GM21447 (cell line): Measurements from ENCODE around the gene ELP5.
"Not testable (repeated sequence)": the region's sequence is repeated elsewhere in the genome, so short reads cannot be mapped to it uniquely, and the experiment has no call there.

Experiments used
- ATAC-seq: cut with Tn5 transposase; IDR thresholded peaks from one replicate; pipeline ENCODE4 v1.9.1; 2021; ENCODE audit not compliant: unreplicated experiment

Gene ELP5

DNA sequence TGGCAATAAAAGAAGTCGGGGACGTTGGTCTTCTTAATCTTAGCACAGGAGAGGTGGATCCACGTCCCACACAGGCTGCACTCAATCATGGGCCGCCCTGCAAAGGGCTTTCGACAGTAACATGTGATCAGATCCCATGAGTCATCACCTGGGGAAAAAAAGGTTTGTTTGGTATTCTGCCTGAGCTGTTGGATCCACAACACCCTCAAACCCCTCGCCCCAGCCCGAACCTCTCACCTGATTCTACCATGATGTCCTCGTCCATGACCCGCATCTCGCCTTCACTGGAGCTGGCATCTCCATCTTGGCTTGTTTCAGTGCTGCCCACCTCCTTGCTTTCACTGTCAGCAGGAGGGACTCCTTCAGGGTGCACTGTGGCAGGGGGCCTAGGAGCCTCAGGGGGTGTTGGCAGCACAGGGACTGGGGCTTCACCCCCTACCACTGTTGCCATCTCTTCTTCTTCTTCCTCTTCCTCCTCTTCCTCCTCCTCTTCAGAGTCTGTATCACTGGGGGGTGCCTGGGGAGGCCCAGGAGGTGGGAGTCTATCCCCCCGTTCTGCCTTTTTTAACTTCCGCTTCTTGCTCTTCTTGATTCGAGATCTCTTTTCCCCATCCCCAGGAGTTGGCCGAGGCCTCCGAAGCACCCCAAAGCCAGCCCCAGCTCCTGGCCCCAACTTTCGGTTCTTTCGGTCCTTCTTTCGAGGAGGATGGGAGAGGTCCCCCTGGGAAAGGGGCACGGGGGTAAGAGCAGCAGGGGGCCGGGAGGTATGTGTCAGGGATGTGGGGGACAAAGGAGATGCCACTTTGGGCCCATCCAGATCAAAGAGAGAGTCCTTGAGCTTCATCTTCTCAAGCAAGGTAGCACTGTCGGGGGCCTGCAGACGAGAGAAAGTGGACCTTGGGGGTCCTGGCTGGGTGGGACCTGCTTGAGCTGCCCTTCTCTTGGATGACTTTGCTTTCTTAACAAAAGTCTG is 16.0 kb upstream of the ELP5 start:
- ATAC-seq = no peak

DNA sequence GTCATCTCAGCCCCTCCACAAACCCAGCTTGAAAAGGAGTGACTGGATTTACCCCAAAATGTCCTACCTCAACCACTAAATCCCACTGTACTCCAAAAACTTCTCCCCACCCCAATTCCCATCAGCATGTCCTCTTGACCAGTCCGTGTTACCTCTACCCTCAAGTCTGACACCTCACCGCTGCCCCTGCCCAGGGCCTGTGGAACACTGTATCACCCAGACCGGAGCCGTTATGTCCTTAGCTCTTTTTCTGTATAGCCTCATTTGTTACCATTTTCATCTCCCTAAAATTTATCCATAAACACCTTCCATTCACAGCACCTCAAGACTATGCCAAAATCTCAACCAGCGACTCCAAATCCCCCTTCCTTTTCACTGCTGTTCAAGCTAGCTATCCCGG is 15.2 kb upstream of the ELP5 start:
- ATAC-seq = no peak

DNA sequence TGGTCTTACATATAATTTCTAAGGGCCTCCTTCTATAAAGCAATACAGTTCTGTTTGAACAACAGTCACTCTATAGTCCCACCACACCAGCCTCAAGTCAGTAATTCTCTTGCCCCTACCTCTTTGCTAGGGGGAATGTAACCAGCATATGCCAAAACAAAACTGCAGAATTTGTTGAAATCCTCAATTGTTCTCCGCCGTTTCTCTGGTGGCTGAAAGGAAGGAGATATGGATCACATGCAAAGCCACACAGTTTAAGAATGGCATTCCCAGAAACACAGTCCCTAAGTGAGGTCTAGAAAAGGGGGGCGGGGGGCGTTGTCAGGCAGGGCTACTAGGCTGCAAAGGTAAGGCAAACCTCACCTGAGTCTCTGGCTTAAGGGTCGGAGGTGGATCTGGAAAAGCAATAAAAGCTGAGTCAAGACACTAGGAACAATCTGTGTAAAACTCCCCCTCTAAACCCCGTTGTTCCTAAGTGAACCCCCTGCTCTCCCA is 14.7 kb upstream of the ELP5 start:
- no peak for ATAC-seq

DNA sequence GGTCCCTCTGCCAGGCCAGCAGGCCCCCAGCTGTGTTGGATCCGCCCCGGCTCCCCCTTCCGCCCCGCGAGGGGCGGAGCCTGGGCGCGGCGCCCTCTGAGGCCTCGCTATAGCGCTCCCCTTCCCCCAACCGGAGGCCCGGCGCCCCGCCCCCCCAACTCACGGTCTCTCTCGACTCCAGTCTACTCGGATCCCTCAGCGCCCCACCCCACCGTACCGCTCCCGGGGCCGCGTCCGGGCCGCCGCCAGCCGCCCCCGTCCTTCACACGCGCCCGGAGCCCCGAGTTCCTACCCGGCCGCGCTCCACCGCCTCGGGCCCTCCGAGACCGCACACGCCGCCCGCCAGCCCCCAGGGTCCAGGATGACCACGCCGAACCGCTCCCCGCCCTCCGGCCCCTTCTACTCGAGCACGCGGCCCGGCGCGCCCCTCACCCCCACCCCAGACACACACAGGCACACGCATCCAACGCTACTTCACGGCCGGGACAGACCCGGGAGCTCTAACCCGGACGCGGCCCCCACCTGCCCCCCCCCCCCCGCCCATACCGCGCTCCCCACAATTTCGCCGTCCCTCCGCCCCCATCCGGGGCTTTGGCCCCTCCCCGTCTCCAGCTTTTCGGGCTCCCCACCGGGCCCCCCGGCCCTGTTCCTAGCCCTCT is 14.1 kb upstream of the ELP5 start:
- ATAC-seq = no peak

DNA sequence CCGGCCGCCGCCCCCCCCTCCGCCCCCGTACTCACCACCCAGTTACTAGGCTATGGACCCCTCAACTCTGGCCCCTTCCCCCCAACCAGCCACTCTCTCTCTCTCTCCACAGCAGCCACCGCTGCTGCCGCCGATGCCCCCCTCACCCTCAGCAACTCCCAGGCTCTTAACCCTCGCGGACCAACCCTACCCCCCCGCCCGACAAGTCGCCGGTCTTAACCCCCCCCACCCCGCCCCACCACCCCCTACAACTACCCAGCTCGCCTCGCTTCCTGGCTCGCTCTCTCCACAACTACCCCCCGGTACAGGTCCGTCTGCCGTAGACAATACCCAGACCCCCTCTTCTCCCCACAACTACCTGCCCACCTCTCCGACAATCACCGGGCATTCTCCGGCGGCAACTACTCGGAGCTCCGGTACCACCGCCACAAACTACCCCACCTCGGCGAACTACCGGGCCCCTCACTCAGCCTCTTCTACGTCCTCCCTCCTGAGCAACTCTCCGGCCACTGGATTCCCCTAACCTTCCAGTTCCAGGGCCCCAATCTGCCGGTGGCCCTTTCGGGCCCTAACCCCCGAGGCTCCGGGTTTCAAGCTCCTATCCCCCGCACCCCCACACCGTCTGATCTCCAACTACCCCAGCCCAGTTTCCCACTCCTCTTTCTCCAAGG is 13.5 kb upstream of the ELP5 start:
- ATAC-seq = no peak

DNA sequence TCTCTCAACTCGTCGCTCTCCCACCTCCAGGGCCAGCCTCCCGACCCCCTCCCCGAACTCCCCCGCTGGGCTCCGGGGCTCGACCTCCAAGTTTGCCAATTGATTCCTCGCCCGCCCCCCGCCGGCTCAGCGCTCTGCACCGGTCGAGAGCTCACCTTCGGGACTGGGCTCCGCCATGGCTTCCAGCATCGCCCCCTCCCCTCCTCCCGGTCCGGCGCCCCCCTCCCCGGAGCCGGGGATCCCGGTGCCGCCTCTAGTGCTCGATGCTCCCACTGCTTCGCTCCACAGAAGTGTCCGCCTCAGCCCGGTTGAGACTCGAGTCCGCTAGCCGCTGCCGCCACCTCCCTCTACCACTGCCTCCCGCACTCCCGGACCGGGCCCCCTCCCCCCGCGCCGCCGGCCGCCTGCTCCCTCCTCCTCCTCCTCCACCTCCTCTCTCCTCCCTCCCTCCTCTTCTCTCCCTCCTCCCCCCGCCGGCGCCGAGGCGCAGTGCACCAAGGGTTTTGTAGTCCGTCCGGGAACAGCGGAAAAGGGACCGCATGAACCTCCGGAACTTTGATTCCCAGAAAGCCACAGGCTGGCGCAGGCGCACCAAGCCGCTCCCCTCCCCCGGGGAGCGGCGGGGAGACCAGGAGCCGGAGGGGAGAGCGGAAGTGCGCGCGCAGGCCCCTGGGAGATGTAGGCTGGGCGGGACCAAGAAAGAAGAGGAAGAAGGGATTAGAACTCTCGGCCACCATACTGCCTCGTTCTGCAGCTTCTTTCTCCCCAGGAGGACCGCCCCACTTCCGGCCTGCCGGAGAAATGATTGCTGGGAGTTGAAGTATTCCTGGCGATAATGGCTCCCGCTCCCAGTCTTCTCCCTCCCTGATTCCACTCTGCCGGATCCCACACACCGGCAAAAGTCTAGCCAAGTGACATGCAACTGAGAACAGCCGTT is 12.7 kb upstream of the ELP5 start, which contains the start of gene PHF23:
Gene PHF23, minus strand, starts transcription at position 367 of the 937 bp plus-strand sequence. Its CDS starts 178 bp downstream, at position 189.
- ATAC-seq = peak; percentile 56

DNA sequence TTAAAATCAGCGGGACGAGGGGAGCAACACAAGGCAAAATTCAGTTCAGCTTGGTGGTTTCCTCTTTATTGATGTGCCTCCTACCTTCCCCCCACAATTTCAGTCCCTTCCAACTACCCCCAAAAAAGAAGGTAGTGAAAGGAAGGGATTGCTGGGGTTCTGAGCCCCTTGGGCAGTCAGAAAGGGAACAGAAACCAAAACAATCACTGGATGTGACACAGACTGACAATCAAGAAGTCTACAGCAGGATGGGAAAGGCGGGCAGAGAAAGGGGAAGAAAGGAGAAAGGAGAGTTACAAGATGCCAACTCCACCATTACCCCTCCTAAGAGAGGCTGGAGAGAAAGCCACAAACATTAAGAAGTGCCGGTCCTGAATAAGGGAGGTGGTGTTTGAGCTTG is 11.6 kb upstream of the ELP5 start:
- no peak for ATAC-seq

DNA sequence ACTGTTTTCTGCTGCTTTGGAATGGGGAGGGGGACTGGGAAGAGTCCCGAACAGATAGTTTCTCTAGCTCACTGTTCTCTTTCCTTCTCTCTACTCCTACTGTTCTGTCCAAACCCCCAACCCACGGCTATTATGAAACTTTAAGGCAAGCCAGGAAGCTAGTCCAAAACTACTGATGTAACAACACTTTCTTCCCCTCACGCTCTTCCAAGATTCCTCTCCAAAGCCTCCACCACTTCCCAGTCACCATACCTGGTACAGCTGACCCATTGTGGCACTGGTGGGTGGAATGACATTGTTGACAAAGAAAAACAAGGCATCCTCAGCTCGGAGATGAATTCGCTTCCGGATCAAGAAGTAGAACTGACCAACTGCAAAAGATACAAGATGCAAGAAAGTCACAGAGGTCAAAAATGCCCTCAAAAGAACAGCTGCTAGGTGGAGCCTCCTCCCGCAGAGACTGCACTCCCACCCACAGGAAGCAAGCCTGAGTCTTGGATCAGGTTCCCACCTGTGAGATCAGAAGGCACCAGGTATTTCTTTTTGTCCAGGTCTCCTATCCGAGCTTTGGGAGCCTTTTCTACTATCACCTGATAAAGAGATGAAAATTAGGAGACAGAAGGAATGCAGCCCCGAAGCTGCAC is 10.8 kb upstream of the ELP5 start:
- no peak for ATAC-seq

DNA sequence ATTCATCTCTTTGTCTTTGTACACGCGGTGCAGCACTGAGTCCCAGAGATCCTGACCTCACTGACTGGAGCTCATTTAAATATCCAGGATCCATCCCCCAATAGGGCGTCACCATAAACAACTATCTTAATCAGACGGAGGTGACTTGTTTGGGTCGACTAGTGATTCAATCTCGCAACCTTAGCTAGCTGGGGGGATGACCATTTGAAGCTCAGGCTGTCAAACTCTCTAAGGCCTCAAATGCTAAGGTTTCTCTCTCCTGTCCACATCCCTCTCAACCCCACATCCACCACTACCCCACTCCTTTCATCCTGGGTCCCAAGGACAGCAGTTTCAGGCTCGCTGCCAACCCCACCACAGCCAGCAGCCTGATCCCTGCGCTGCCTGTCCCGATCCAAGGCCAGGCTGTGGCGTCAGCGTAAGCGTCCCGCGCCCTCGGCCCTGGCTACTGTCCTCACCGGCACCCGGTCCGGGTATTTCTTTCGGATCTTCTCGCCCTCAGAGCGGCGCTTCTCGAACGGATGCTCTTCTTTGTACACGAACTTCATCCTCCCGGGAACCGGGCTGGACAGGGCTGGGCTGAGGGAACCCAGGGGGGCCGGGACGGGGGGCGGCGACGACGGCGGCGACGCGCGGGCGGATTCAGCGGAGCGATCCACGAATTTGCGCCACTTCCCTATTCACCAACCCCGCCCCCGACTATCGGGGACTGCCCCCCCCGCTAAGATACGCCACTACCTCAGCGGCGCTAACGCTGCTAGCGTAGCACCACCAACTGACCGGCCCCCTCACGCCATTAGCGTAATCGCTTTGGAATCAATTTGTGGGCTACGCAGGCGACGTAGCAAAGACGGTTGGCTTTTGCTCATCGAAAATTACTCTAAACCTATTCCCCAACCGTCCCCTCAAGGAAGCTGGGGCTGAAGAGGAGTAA is 10.0 kb upstream of the ELP5 start, which contains the start of gene GABARAP:
Gene GABARAP, minus strand, starts transcription at position 667 of the 934 bp plus-strand sequence. Its CDS starts 119 bp downstream, at position 548.
- ATAC-seq = peak; percentile 23

DNA sequence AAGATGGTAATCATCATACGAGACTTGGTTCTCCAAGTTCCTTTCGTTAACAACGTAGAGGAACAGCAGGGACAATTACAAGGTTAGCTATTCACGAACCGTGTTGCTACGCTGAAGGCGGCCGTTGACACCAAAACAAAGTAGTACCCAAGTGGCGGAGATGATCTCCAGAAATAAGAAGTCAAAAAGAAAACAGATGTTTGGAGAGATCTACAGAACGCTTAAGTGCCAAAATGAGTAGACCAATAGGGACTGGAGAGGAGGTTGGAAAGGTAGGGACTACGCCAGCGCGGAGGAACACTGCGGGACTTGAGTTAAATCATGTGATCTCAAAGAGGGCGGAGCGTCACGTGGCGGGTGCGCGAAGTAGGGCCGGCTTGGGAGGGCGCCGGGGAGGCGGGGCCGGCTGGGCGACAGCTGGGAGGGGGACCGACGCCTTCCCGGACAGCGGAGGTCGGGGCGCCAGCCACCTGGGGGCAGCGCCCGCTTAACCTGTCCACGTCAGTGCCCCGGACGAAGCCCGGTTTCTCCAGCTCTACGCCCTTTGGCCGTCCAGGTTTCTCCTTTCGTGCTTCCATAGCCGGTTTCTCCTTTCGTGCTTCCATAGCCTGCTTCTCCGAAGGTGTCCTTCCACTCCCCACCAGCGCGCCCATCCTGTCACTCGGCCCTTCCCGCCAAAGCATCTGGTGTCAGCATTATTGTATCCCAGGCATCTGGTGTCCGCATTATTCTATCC is 9.1 kb upstream of the ELP5 start:
- ATAC-seq = peak; percentile 39

DNA sequence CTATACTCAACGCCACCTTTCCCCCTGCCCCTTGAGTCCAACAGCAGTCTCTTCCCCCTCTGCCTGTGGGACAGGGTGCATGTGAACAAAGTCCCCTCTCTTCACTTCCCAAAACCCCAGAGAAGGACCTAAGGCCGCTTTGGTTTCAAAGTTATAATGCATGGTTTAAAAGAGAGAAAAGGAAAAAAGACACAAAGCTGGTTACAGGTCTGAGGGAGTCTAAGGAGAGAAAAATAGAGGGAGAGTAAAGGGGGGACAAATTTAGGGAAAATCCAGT is 8.6 kb upstream of the ELP5 start:
- ATAC-seq = no peak

DNA sequence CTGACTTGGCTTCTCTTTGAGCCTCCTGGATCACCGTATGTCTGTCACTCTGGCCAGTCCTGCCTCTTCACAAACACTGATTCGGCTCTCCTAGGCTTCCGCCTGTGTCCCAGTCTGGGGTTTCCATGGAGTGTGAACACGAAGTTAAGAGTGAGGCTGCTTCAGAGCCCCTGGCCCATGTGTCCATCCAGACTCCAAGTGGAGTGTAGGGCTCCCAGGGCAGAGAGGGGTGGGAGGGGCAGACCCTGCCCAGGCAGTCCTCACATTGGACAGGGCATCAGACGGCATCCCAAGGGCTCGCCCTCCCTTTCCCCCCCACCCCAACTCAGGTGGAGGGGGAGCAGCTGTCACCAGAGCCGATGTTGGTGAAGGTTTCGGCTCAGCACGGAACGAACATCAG is 8.2 kb upstream of the ELP5 start:
- not testable (repeated sequence) for ATAC-seq

DNA sequence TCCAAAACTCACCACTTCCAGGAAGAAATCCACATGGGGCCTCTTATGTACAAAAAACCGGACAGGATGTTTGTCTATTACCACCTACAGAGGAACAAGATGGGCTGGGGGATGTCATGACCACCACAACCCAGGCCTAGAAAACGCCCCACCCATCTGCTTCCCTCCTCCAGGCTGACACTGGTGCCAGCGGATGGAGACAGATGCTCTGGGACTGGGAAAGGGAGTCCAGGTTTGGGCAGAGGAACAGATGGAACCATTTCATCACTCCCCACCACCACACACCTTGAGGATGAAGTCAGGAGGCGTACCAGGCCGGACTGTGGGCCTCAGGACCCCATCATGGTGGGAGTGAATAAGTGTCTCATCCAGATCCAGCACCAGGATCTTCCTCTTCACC is 5.2 kb upstream of the ELP5 start:
- no peak for ATAC-seq

DNA sequence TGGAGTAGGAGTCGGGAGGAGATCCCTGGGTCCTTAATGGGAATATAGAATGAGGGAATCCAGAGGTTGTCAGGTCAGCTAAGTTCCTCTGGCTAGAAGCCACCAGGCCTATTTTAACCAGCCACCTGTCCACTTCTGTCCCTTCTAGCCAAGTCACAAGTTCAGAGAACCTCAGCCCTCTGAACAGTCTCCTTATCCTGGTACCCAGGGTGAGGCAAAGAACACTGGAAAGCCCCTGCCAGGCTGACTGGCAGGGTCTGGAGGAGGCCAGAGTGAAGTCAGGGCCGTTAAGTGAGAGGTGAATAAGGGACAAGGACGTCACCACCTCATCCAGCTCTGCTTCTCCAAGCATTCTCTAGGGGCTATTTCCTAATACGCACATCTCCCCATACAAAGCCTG is 3.2 kb upstream of the ELP5 start:
- ATAC-seq = no peak

DNA sequence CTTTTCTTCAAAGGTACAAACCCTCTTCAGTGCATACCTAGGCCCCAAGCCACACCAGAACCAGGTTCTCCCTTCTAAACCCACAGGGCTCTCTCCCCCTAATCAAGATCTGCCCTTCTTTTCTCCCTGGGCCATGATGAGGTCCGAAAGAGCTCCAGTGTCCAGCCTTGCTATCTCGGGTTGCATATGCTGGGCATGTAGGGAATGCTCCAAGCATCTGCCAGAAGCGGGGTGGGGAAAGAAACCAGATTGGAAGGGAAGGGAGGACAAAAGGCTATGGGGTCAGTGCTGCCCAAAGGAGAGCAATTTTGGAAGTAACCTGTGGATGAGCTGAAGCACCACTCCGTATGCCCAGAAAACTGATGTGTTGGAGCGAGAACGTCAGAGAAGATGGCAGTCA is 2.8 kb upstream of the ELP5 start:
- no peak for ATAC-seq

DNA sequence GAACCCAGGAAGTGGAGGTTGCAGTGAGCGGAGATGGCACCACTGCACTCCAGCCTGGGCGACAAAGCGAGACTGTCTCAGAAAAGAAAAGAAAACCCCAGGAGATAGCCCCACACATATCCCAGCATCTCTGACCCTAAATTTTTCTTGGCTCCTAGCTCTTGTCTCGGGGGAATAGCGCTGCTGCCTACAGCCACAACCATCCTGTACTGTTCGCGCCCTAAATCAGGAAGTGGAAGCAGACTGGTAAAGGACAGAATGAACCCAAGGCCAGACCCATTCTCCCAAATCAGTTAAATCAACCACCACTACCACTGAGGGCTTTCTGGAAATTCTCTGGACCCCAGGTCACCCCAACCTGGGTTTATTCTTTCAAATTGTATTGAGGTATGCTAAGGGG is 2.2 kb upstream of the ELP5 start:
- no peak for ATAC-seq

DNA sequence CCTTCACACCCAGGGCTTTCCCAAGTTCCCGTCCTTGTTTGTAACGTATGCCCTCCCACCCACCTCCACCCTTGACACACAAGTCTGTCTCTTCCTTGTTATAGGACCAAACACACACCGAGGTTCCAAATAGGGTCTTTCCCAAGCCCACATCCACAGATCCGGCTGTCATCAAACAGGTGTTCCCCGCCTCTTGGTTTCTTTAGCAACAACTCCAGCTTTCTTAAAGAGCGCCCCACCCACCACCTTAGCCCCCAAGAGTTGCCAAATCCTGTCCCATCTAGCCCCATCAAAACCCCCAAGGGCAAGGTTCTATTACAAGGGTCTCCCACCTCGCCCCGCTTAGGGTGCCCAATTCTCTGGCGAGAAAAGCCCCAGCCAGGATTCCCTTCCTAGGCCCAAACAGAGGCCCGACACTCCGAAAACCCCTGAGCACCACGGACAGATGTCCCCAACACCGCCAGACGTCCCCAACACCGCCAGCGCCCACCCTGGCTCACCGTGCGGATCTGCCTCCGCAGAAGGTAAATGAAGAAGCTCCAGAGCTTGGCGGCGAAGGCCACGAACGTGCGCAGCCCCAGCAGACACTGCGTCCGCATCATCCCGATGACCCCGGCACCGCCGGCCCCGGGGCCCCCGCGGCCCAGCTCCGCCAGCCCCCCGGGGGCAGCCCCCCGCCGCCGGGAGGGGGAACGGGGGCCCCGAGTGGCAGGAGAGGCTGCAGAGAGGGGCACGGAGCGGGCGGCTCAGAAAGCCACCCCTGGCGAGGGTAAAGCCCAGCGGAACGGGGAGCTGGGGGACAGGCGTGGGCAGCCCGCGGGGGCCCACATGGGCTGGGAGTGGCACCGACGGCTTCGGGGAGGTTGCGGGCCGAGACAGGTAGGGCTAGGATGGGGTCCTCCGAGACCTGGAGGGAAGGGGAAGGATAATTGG is 1.1 kb upstream of the ELP5 start:
- ATAC-seq = peak; percentile 2
